ENCODE results near the gene C6orf120. TPM values are rescaled to one million over a fixed set of nuclear protein-coding genes. Genes with fewer than 3 reads are reported as not detected.

Gene C6orf120
- total and polyA plus RNA-seq, 2 donors (not counting 1 experiment from before 2014, with no cell fraction given) = 9.7 to 27.1 TPM

DNA sequence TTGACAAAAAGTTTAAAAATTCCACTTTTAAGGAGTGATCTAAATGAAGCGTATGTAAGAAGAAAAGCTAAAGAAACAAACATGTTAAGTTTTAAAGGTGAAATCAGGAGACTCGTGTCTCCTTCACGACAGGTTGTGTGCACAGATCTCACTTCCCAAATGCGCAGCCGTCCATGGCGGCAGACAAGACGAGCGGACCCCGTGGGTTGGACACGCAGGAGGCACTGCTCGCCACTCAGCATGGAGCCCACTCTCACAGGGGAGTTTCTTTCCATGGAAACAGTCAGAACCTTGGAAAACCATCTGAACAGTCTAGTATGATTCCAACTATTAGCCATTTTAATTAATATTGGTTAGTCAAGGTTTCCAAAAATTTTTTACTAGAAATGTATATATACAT, 49.0 kb upstream of the C6orf120 start:
- H3K36me3 ChIP-seq (replicated peaks in 1 of 2; ENCODE audit: control extremely low read depth in 1 of 2, control insufficient read depth in 1 of 2, extremely low read depth in 1 of 2, insufficient read depth in 2 of 2, low read length in 1 of 2) = peaks cover 0 to 2% of the 10 kb centered on the region in 2 experiments
- no peak overlapping the region for H3K4me3 Mint-ChIP-seq

DNA sequence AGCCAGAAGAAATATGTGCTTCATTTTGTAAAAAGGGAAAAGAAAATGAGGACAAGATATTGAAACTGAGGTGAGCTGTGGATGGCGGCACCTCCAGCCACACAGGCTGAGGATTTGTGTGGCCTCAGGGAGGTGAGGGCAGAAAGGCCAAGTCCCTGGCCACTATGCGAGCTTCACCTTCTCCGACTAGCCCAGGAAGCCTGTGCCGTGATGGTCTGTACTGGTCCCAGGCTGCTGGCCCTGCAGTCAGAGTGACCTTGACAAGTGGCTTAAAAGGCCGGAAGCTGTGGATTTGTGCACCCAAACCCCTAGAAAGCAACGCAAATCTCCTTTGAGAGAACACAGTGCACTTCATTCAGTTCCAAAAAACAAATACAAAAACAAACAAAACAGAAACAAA, 48.2 kb upstream of the C6orf120 start:
- WGBS (ENCODE audit: insufficient coverage) = 98% methylated on average over 6 of the region's 6 CpGs
- ChIA-PET POLR2A (no interaction called here), CTCF (no interaction called here)
- H3K4me2 ChIP-seq (replicated peaks; ENCODE audit: low read depth, low read length, poor library complexity, severe bottlenecking) = no peak overlapping the region
- Mint-ChIP-seq H3K9me3 (ENCODE audit: insufficient read depth) (no peaks in the 10 kb centered on the region), H3K27ac (no peak overlapping the region), H3K4me1 (no peaks in the 10 kb centered on the region), H3K4me3 (no peak overlapping the region), H3K27me3 (no peaks in the 10 kb centered on the region)
- H3K27me3 ChIP-seq (replicated peaks in 1 of 4; ENCODE audit: control extremely low read depth in 1 of 4, control insufficient read depth in 3 of 4, insufficient read depth in 4 of 4, low read length in 3 of 4) = no peaks in the 10 kb centered on the region
- H3K4me3 ChIP-seq (ENCODE audit: control extremely low read depth in 1 of 5, extremely low read depth in 1 of 5, insufficient read depth in 1 of 5, low read depth in 2 of 5, low read length in 4 of 5) = no peak overlapping the region
- no peaks in the 10 kb centered on the region for H3K79me2 ChIP-seq (ENCODE audit: control insufficient read depth, insufficient read depth, low read length)
- H3K9ac ChIP-seq (ENCODE audit: low read length) = no peak overlapping the region
- peaks cover 0 to 8% of the 10 kb centered on the region in 2 donors for H3K4me1 ChIP-seq (ENCODE audit: control insufficient read depth in 2 of 2, insufficient read depth in 2 of 2, low read length in 2 of 2)
- TF ChIP-seq EZH2 (IDR thresholded peaks at IDR 0.05; ENCODE audit: borderline replicate concordance, insufficient read depth, low read depth, low read length, poor library complexity, severe bottlenecking) = no peak
- TF ChIP-seq, protein P1, sequence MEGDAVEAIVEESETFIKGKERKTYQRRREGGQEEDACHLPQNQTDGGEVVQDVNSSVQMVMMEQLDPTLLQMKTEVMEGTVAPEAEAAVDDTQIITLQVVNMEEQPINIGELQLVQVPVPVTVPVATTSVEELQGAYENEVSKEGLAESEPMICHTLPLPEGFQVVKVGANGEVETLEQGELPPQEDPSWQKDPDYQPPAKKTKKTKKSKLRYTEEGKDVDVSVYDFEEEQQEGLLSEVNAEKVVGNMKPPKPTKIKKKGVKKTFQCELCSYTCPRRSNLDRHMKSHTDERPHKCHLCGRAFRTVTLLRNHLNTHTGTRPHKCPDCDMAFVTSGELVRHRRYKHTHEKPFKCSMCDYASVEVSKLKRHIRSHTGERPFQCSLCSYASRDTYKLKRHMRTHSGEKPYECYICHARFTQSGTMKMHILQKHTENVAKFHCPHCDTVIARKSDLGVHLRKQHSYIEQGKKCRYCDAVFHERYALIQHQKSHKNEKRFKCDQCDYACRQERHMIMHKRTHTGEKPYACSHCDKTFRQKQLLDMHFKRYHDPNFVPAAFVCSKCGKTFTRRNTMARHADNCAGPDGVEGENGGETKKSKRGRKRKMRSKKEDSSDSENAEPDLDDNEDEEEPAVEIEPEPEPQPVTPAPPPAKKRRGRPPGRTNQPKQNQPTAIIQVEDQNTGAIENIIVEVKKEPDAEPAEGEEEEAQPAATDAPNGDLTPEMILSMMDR (IDR thresholded peaks at IDR 0.05) = no peak
- DNase-seq (no peak), ATAC-seq (ENCODE audit: low read depth) (no peak)
- H4K20me1 ChIP-seq (ENCODE audit: control insufficient read depth, insufficient read depth, low read length, poor library complexity, severe bottlenecking) = no peaks in the 10 kb centered on the region
- H3K27ac ChIP-seq (ENCODE audit: low read length in 2 of 2) = no peak overlapping the region
- H2AFZ ChIP-seq (ENCODE audit: insufficient read depth, low read depth, low read length, poor library complexity, severe bottlenecking) = no peak overlapping the region
- H3K36me3 ChIP-seq (replicated peaks in 1 of 2; ENCODE audit: control extremely low read depth in 1 of 2, control insufficient read depth in 1 of 2, extremely low read depth in 1 of 2, insufficient read depth in 2 of 2, low read length in 1 of 2) = peaks cover 0 to 2% of the 10 kb centered on the region in 2 experiments
- intact Hi-C loops (cut with micrococcal nuclease) = no loop called here
- H3K9me3 ChIP-seq (ENCODE audit: control extremely low read depth in 1 of 3, control insufficient read depth in 2 of 3, insufficient read depth in 1 of 3, low read length in 2 of 3) = peaks cover 0 to 5% (median 0%) of the 10 kb centered on the region in 3 donors

More for the DNA sequence above, 49.0 kb upstream of the C6orf120 start:
- Histone ChIP-seq H2AFZ (ENCODE audit: insufficient read depth, low read depth, low read length, poor library complexity, severe bottlenecking) (no peak overlapping the region), H3K27me3 (replicated peaks in 1 of 4; ENCODE audit: control extremely low read depth in 1 of 4, control insufficient read depth in 3 of 4, insufficient read depth in 4 of 4, low read length in 3 of 4) (no peaks in the 10 kb centered on the region), H3K4me2 (replicated peaks; ENCODE audit: low read depth, low read length, poor library complexity, severe bottlenecking) (no peak overlapping the region), H3K9ac (ENCODE audit: low read length) (no peak overlapping the region), H3K4me1 (ENCODE audit: control insufficient read depth in 2 of 2, insufficient read depth in 2 of 2, low read length in 2 of 2) (peaks cover 0 to 8% of the 10 kb centered on the region in 2 donors), H3K4me3 (ENCODE audit: control extremely low read depth in 1 of 5, extremely low read depth in 1 of 5, insufficient read depth in 1 of 5, low read depth in 2 of 5, low read length in 4 of 5) (no peak overlapping the region), H3K79me2 (ENCODE audit: control insufficient read depth, insufficient read depth, low read length) (no peaks in the 10 kb centered on the region), H4K20me1 (ENCODE audit: control insufficient read depth, insufficient read depth, low read length, poor library complexity, severe bottlenecking) (no peaks in the 10 kb centered on the region), H3K27ac (ENCODE audit: low read length in 2 of 2) (no peak overlapping the region), H3K9me3 (ENCODE audit: control extremely low read depth in 1 of 3, control insufficient read depth in 2 of 3, insufficient read depth in 1 of 3, low read length in 2 of 3) (peaks cover 0 to 5% (median 0%) of the 10 kb centered on the region in 3 donors)
- intact Hi-C loops (cut with micrococcal nuclease) = no loop called here
- no peaks in the 10 kb centered on the region for H3K27me3 Mint-ChIP-seq
- H3K4me1 Mint-ChIP-seq = no peaks in the 10 kb centered on the region
- ChIA-PET POLR2A (no interaction called here), CTCF (no interaction called here)
- H3K27ac Mint-ChIP-seq = no peak overlapping the region
- DNase-seq (no peak), ATAC-seq (ENCODE audit: low read depth) (no peak)
- TF ChIP-seq, protein P1 (IDR thresholded peaks at IDR 0.05) = no peak
- TF ChIP-seq EZH2 (IDR thresholded peaks at IDR 0.05; ENCODE audit: borderline replicate concordance, insufficient read depth, low read depth, low read length, poor library complexity, severe bottlenecking) = no peak
- 98% methylated on average over 8 of the region's 11 CpGs for WGBS (ENCODE audit: insufficient coverage)
- H3K9me3 Mint-ChIP-seq (ENCODE audit: insufficient read depth) = no peaks in the 10 kb centered on the region

Data from B cell (primary cell).